SK-N-SH treated with all-trans-retinoic acid at 6 μM for 48 hours (cell line): ENCODE measurements around the gene TRIM2.

ENCODE experiments used
- ATAC-seq: fragments of 200-7000 bp; cut with Tn5 transposase; 3 replicates; pipeline ENCODE4 v1.9.1; 2020; ENCODE audit warnings: mild to moderate bottlenecking, moderate library complexity
- ARNTL ChIP-seq: fragments of 450-650 bp; formaldehyde crosslinking; IDR thresholded peaks from 2 replicates; pipeline ENCODE4 v1.5.0; 2020; ENCODE audit warnings: low read depth, mild to moderate bottlenecking, moderate library complexity, borderline replicate concordance
- BACH2 ChIP-seq: fragments of 250-450 bp; sonication (Bioruptor Pico); IDR thresholded peaks from 2 replicates; pipeline ENCODE4 v1.9.0; 2021; ENCODE audit warnings: mild to moderate bottlenecking, borderline replicate concordance
- CSDC2 ChIP-seq: fragments of 250-450 bp; sonication (Bioruptor Pico); IDR thresholded peaks from 2 replicates; pipeline ENCODE4 v1.5.0; 2020; ENCODE audit warnings: mild to moderate bottlenecking, moderate library complexity
- ESRRG ChIP-seq: fragments of 250-450 bp; sonication (Bioruptor Pico); IDR thresholded peaks from 2 replicates; pipeline ENCODE4 v1.6.1; 2021; ENCODE audit warnings: mild to moderate bottlenecking
- GLIS3 ChIP-seq: fragments of 250-450 bp; sonication (Bioruptor Pico); IDR thresholded peaks from 2 replicates; pipeline ENCODE4 v1.5.0; 2020; ENCODE audit warnings: mild to moderate bottlenecking, moderate library complexity
- ISL1 ChIP-seq: fragments of 250-450 bp; sonication (Bioruptor Pico); IDR thresholded peaks from 2 replicates; pipeline ENCODE4 v2.1.2; 2022; ENCODE audit warnings: mild to moderate bottlenecking, moderate library complexity
- OSR1 ChIP-seq: fragments of 250-450 bp; sonication (Bioruptor Pico); IDR thresholded peaks from 2 replicates; pipeline ENCODE4 v1.8.0; 2022; ENCODE audit warnings: moderate library complexity, mild to moderate bottlenecking, inconsistent platforms
- PATZ1 ChIP-seq: fragments of 250-450 bp; sonication (Bioruptor Pico); IDR thresholded peaks from 2 replicates; pipeline ENCODE4 v1.8.0; 2020; ENCODE audit warnings: mild to moderate bottlenecking, moderate library complexity, borderline replicate concordance
- PPARA ChIP-seq: fragments of 250-450 bp; sonication (Bioruptor Pico); IDR thresholded peaks from 2 replicates; pipeline ENCODE4 v1.5.0; 2020; ENCODE audit warnings: mild to moderate bottlenecking, borderline replicate concordance
- RARB ChIP-seq: fragments of 250-450 bp; sonication (Bioruptor Pico); IDR thresholded peaks from 2 replicates; pipeline ENCODE4 v1.8.0; 2021; ENCODE audit warnings: mild to moderate bottlenecking, moderate library complexity
- SNAI2 ChIP-seq: fragments of 250-450 bp; sonication (Bioruptor Pico); IDR thresholded peaks from 2 replicates; pipeline ENCODE4 v1.5.0; 2020; ENCODE audit warnings: mild to moderate bottlenecking, moderate library complexity
- TCF4 ChIP-seq: fragments of 250-450 bp; sonication (Bioruptor Pico); IDR thresholded peaks from 2 replicates; pipeline ENCODE4 v1.8.0; 2021; ENCODE audit warnings: mild to moderate bottlenecking, moderate library complexity, borderline replicate concordance
- TOX ChIP-seq: fragments of 250-450 bp; sonication (Bioruptor Pico); IDR thresholded peaks from 2 replicates; pipeline ENCODE4 v1.8.0; 2021; ENCODE audit warnings: mild to moderate bottlenecking, moderate library complexity, borderline replicate concordance
- TSHZ2 ChIP-seq: fragments of 250-450 bp; sonication (Bioruptor Pico); IDR thresholded peaks from 2 replicates; pipeline ENCODE4 v1.5.0; 2020; ENCODE audit warnings: mild to moderate bottlenecking, moderate library complexity
- ZC3H10 ChIP-seq: fragments of 250-450 bp; sonication (Bioruptor Pico); IDR thresholded peaks from 2 replicates; pipeline ENCODE4 v1.5.1; 2021; ENCODE audit warnings: mild to moderate bottlenecking, moderate library complexity
- ZFP3 ChIP-seq: fragments of 250-450 bp; sonication (Bioruptor Pico); IDR thresholded peaks from 2 replicates; pipeline ENCODE4 v1.5.0; 2020; ENCODE audit warnings: mild to moderate bottlenecking, moderate library complexity
- ZFP30 ChIP-seq: fragments of 450-650 bp; formaldehyde crosslinking; IDR thresholded peaks from 2 replicates; pipeline ENCODE4 v1.5.0; 2022; ENCODE audit warnings: mild to moderate bottlenecking, moderate library complexity
- ZNF565 ChIP-seq: fragments of 450-650 bp; formaldehyde crosslinking; conservative IDR thresholded peaks from 2 replicates; pipeline ENCODE4 v1.5.0; 2020; ENCODE audit warnings: low read depth, mild to moderate bottlenecking, moderate library complexity
- ZNF70 ChIP-seq: fragments of 450-650 bp; formaldehyde crosslinking; IDR thresholded peaks from 2 replicates; pipeline ENCODE4 v1.5.0; 2020; ENCODE audit warnings: mild to moderate bottlenecking, moderate library complexity
- ZNF8 ChIP-seq: fragments of 450-650 bp; formaldehyde crosslinking; IDR thresholded peaks from 2 replicates; pipeline ENCODE4 v1.5.0; 2020; ENCODE audit warnings: mild to moderate bottlenecking, moderate library complexity
- TF ChIP-seq, protein P1 (sequence below): fragments of 250-450 bp; sonication (Bioruptor Pico); IDR thresholded peaks from 2 replicates; pipeline ENCODE4 v1.5.1; 2021; ENCODE audit warnings: mild to moderate bottlenecking, moderate library complexity
- TF ChIP-seq, protein P2 (sequence below): fragments of 250-450 bp; sonication (Bioruptor Pico); IDR thresholded peaks from 2 replicates; pipeline ENCODE4 v1.5.1; 2020; ENCODE audit warnings: low read depth, mild to moderate bottlenecking, moderate library complexity

The TRIM2 gene

GRCh38 chr4:153367092-153367491 is 162.8 kb downstream of the TRIM2 start (continued):
- TF ChIP-seq, protein P1, sequence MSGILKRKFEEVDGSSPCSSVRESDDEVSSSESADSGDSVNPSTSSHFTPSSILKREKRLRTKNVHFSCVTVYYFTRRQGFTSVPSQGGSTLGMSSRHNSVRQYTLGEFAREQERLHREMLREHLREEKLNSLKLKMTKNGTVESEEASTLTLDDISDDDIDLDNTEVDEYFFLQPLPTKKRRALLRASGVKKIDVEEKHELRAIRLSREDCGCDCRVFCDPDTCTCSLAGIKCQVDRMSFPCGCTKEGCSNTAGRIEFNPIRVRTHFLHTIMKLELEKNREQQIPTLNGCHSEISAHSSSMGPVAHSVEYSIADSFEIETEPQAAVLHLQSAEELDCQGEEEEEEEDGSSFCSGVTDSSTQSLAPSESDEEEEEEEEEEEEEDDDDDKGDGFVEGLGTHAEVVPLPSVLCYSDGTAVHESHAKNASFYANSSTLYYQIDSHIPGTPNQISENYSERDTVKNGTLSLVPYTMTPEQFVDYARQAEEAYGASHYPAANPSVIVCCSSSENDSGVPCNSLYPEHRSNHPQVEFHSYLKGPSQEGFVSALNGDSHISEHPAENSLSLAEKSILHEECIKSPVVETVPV (CRISPR knock-in tag), result no peak
- TF ChIP-seq TSHZ2, result no peak

DNA sequence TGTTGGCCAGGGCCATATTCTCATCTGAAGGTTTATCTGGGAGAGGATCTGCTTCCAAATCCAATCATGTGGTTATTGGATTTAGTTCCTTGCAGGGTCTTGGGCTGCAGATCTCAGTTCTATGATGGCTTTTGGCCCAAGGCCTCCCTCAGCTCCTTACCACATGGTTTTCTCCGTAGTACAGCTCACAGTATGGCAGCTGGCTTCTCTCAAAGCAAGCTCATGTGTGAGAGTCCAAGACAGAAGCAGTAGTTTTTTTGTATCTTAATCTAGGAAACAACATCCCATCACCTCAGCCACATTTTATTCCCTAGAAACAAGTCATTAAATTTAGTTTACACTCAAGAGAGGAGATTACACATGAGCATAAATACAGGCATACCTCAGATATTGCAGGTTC is 164.8 kb downstream of the TRIM2 start:
- TF ChIP-seq ISL1 (CRISPR knock-in tag) (no peak), ARNTL (CRISPR knock-in tag) (no peak), ESRRG (no peak), ZFP3 (CRISPR knock-in tag) (no peak), CSDC2 (CRISPR knock-in tag) (no peak), PATZ1 (CRISPR knock-in tag) (no peak), ZNF8 (CRISPR knock-in tag) (no peak), ZNF70 (CRISPR knock-in tag) (no peak), PPARA (CRISPR knock-in tag) (no peak), ZFP30 (CRISPR knock-in tag) (no peak)

GRCh38 chr4:153371701-153372234 is 167.5 kb downstream of the TRIM2 start:
- TF ChIP-seq RARB (CRISPR knock-in tag) (no peak), ZNF565 (CRISPR knock-in tag) (no peak)
- ATAC-seq, result no peak

More for the DNA sequence above, 164.8 kb downstream of the TRIM2 start:
- no peak for ATAC-seq

GRCh38 chr4:153372967-153373562 is 168.8 kb downstream of the TRIM2 start:
- TF ChIP-seq BACH2 (CRISPR knock-in tag), result no peak
- no peak for TF ChIP-seq TCF4
- no peak for TF ChIP-seq ZFP3 (CRISPR knock-in tag)
- TF ChIP-seq, protein P1 (CRISPR knock-in tag), result no peak
- TF ChIP-seq GLIS3, result no peak
- TF ChIP-seq, protein P2, sequence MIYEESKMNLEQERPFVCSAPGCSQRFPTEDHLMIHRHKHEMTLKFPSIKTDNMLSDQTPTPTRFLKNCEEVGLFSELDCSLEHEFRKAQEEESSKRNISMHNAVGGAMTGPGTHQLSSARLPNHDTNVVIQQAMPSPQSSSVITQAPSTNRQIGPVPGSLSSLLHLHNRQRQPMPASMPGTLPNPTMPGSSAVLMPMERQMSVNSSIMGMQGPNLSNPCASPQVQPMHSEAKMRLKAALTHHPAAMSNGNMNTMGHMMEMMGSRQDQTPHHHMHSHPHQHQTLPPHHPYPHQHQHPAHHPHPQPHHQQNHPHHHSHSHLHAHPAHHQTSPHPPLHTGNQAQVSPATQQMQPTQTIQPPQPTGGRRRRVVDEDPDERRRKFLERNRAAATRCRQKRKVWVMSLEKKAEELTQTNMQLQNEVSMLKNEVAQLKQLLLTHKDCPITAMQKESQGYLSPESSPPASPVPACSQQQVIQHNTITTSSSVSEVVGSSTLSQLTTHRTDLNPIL, result no peak
- no peak for TF ChIP-seq TOX
- no peak for TF ChIP-seq TSHZ2
- TF ChIP-seq PATZ1 (CRISPR knock-in tag), result no peak
- TF ChIP-seq CSDC2 (CRISPR knock-in tag), result no peak
- TF ChIP-seq RARB (CRISPR knock-in tag), result no peak
- no peak for TF ChIP-seq OSR1 (CRISPR knock-in tag)
- no peak for TF ChIP-seq PPARA (CRISPR knock-in tag)
- TF ChIP-seq ZC3H10 (CRISPR knock-in tag), result no peak
- no peak for TF ChIP-seq SNAI2
- no peak for TF ChIP-seq ISL1 (CRISPR knock-in tag)
- TF ChIP-seq, all 23 proteins: peak for 0
- ATAC-seq, result no peak
